Metanephros (tissue), 1 donor: ENCODE results near the gene ASAH2. TPM values are rescaled to one million over a fixed set of nuclear protein-coding genes. Genes with fewer than 3 reads are reported as not detected.

Experiments used
- total RNA-seq: library from RNA; depleted of rRNA; stranded (reverse); fragments of >200 nt; gene quantifications from one replicate; pipeline ENCODE4 v1.2.3, GENCODE V29; 2014

ASAH2 gene
- 1.1 TPM for total RNA-seq

DNA sequence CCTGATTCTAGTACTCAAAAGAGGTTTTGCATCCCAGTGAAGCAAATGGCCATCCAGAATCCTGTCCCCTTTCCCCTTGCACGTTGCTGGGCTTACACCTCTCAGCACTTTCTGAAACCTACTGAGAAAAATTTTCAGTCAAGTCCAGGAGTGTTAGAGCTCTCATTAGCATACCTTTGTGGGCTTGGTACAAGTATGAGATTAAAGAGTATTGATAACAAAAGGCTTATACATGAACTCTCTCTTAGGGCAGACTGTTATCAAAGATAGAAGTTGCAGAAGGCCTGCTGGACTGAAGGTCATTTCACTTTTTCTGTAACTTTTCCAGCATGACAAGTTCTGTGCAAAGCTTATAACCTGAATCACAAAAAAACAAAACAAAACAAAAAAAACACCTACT is at the start of gene ASAH2:
Gene ASAH2 (minus strand): TSS at position 123 of the 400 bp plus-strand sequence. CDS start 2,906 bp downstream, outside the sequence.

Other genes starting within 250 kb of the ASAH2 start
- 36.7 TPM for gene WASHC2A, start 183.6 kb downstream of the ASAH2 start, total RNA-seq